ENCODE results near the gene S100PBP.

The S100PBP gene

DNA sequence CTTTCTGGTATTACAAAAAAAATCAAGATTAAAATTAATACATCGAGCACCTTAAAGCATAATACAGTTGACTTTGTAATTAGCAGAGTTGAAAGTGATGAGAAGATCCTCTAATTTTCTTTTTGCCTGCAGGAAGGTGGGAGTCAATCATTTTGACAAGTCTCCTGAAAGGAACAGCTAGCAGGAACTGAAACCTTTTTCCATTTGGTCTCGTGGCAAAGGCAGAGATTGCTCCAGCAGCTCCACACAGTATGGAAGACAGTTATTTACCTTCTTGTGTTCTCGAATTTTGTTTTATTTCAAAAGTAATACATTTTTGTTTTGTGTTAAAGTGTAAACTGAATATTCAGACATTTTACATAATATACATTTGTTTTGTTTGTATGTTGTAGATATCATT is 7.7 kb downstream of the S100PBP start:
- no peak for DNase-seq

DNA sequence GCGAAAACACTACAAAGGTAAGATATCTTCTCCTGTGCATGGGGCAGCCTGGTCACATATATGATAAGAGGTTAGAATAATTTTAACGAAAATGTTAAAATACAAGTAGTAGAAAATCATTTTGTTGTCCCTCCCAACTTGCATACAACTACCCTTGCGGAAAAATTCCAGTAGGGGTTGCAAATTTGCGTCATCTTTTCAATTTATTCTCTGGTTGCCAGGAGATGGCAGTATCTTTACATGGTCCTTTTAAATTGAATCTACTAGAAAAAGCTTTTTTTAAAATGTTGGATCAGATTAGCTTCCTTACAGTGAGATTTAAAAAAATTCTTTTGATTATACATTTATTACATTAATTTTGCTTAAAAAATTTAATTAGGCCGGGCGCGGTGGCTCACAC is 10.9 kb downstream of the S100PBP start:
- peak in 1 of 51 donors; percentile 29 for DNase-seq

DNA sequence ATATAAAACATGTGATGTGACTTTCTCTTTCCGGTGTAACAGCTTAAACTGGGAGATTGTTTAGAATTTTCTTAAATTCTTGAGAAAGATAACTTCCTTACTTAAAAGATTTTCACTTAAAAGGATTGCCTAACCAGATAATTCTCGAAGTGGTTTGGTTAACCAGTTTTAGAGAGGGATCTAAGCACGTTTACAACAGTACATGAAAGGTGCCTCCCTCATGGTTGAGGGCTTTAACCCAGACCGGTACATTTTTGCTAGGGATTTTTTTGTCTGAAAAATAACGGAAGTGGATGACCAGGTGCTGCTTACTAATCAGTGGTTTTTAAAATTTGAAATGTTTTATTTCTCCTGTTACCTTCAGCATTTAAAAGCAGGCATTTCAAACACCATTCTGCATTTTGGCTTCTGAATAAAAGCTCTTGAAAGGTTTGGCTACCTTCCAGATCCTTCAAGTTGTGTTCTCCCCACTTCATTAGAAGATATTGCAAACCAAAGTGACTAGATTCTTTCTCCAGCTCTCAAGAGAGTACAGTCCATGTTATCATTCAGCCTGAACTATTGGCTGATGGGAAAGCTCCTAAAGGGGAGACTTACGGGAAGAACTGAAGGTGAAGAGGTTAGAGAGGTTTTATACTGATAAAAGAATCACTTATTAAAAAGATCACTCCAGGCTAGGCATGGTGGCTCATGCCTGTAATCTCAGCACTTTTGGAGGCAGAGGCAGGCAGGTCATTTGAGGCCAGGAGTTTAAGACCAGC is 12.8 kb downstream of the S100PBP start:
- DNase-seq: no peak

DNA sequence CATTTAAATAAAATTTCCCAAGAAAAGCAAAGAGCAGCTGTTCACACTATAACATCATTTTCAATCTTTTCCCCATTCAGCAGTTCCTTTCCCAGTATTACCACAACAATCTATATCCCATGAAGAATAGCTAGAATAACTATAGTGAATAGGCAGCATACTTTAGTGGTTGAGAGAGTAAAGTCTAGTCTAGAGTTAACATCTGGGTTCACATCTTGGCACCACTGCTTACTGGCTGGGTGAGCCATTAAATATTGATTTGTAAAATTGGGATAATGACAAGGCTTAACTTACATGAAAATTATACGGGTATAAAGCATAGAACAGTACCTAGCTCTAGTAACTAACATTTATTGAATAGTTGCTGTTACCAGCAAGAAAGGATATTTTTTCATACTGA is 14.4 kb downstream of the S100PBP start:
- no peak for DNase-seq

DNA sequence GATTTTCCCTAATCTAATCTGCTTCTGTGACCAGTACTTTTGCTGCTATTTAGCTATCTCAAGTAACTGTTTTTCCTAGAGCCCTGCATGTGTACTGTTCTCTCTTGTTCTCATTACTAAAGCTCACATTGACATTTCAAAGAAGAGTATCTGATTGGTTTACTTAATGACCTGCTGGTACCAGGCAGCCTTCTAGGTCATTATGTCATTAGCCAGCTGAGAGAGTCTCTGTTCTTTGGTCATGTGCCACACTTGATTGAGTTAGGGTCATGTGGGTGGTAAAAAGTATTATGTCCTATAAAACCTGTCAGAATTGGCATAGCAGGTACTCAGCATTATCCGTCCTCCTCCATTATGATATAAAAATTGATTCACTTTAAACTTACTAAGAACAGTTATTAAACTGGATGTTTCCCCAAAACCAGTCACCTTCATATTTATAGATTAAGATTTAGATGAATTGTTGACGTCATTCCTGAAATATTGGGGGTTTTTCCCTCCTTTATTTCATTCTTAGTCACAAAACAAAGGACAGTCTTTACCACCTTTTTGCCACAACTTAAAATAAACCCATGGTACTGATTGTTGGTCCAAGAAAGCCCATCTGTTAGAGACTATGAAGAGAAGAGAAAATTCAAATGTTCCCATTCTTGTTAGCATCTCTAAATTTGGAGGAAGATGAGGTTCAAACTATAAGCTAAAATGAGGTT is 31.1 kb downstream of the S100PBP start:
- DNase-seq: no peak

DNA sequence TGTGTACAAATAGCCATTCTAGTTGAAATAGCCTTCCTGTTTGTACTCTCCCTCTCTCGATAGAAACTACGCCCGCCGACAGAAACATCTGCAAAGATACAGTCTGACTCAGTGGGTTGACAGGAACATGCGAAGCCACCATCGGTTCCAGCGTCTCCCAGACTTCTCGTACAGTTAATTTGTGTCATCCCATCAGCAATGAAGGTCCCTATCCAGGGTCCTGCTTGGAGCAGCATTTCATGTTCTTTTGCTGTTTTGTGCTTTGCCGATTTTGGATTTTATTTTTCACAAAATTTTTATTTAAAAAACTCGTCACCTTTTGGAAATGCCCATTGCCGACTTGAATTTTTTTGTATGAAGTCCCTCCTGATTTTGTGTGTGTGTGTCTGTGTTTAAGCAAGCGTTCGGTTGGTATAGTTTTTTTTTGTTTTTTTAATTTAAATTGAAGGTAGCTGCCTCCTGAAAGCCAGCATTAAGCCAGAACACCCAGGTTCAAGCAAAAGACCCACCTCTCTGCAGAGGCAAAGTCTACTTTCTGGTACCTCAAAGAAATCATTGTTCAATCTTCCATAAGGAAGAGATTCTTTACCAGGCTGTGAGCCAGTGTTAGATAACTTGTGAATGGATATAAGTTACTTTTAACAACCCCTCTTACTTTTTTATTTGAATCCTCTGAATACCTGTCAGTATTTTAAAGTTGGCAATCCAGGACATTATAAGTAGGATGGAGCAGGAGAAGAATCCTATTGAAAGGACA is 38.6 kb downstream of the S100PBP start:
- DNase-seq: no peak

DNA sequence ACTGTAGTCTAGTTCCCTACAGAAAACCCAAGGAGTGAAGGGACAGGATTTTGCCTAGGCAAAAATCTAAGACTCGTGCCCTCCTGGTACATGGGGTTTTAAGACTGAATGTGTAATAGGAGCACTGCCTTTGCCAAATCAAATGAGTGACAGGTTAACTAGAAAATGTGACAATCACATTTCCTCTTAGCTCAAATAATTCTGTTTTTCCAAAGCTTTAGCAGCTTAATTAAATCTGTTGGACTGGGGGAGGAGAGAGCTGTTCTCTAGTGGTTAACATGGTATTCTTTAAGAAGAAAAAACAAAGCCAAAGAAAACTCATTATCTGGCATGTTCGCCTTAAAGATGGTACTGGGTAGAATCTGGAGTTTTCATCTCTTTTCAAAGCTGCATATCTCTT is 40.7 kb downstream of the S100PBP start:
- DNase-seq: no peak

DNA sequence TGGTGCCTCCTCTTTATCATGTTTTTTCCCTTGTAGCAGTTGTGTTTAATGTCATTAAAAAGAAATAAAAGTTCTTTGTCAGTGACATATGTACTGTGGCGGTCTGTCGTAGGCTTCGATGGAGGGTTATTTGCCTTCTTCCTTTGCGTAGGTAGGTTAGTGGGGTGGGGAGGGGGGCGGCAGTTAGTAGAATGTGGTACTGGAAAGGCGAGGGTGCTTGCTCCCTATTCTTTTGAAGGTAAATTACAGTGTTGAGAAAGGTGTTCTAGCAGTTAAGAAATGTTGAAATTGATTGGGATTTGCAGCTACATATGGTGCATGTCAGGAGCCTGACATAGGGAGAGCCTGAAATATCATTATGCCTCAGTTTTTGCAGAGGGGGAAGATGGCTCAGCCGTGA is 41.3 kb downstream of the S100PBP start:
- DNase-seq: no peak

DNA sequence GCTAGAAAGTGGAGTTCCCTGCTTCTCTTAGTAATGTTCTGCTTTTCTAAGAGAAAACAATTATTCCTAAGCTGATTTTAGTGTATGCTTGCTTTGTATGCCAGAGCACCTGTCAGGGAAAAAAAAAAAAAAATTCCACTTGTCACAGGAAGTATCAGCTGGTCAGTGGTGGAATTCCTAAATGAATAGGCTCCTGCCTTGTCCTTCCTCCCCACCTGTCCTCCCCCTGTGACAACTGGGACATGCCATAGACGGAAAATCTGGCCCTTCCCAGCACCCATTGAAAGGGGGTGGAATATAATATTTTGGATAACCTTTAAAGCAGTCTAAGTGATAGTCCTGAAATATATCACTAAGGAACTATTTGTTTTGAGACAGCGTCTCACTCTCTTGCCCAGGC is 42.5 kb downstream of the S100PBP start:
- no peak for DNase-seq

DNA sequence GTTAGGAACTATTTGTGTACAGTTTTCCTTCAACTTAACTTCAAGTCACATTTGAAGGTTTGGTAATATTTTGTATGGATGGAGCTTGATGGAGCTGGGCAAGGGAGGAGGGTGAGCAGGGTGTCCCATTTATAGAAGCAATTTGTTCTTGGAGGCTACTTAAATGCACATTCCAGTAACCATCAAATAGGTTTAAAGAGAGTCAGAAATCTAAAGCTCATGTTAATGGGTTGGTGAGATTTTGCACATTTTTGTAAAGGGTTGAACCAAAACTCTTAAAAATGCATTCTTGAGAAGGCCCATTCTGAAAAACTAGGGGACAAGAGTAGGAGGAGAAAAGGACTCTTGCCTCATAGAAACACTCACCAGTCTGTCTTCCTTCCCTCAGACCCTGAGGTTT is 43.1 kb downstream of the S100PBP start:
- DNase-seq: no peak

DNA sequence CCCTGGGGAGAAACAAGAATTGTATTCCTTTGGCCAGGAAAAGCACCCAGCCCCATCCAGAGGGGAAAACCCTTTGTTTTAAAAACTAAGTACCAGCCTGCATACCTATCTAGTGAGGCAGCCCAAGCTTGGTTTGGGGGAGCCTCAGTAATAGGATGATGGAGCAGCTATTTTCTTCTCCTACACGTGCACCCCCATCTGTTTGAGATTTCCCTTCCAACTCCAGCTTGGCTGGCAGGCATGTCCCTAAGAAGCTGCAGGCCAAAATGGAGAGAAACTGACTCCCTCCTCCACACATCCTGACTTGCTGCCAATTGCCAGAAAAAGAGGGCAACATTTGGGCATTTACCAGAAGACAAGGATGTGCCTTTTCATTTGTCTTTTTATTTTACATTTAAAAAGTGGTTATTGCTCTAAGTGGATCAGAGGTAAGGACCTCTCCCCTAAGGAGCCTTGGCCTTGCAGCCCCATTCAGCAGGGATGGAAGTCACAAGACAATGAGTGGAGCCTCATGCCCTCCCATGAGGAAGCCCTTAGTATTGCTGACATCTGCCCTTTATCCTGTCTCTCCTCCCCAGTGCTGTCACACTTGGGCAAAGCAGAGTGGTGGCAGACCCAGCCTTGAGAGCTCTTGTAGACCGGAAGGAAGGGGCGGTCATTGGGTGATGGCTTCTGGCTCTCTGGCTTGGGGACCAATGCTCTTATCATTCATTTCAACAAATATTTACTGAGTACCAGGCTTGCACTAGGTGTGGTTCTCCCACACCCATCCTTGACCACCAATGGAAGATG is 44.6 kb downstream of the S100PBP start:
- DNase-seq: peak in 2 of 51 donors; percentile 12 to 25

DNA sequence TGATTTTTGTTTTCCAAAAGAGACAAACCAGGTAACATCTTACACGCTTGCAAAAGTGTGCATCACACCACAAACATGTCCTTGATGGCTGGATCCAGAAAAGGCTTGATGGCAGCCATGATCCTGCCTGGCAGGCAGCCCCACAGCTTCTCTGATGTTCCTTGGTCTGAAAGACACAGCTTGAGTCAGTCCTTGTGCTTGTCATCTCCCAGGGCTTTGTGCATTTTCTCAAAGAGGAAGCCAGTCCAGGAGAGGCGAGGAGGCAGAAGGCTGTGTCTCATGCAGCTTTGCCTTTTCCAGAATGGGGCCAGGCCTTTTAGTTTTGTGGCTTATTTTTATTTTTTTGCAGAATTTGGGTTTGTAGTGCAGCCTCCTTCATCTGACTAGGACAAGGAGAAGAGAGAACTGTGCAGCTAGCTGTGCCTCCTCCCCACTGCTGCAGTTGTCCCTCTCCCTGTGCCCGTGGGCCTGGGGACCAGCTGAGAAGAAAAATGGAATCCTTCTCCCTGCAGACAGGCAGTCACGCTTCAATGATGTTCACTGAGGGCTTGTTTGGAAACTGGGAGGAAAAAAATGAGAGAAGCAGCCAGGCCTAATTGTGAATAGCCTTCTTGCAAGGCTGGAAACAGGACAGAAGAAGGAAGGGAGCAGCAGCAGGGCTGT is 45.9 kb downstream of the S100PBP start:
- peak in 1 of 51 donors; percentile 38 for DNase-seq

DNA sequence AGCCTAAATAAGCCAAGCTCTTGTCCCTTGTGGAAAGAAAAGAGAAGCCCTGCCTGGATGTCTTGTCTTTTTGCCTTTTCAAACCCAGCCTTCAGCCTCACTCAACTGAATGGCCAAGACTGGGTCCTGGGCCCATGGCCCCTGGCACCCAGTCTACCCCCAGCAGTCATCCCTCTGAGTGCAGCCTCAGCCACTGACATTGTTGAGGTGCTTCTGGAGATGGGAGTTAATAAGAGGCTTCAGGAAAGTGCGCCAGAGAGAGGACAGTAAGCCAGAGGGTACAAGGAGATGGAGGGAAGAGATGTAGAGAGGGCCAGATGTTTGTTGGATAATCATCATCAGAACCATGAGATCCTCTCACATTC is 46.4 kb downstream of the S100PBP start:
- no peak for DNase-seq

DNA sequence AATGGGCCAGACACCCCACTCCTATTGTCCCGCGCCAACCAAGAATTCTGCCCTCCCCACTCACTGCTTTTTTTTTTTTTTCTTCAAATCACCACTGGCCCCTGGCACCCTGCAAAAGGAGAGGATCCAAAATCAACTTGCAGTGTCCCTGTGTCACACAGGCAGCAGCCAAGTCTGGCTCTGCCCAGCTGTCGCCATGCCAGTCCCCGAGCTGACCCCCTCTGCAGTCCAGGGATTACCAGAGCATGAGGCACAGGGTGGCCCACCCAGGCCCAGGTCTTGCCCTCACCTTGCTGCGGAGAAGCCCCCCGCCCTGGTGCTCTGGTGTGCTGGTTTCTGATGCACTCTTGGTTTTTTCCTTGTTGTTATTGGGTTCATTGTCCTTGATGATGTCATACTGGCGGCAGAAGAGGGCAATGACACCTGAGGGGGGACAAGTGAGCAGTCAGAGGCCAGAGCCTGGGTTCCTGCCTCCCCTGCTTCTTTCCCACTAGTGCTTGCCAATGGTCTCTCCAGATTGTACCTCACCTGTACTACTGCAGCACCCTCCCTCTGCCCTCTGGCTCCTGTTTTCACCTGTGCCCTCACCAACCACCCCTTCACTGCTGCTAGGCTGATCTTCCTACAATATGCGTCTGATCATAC is 47.0 kb downstream of the S100PBP start:
- no peak for DNase-seq

DNA sequence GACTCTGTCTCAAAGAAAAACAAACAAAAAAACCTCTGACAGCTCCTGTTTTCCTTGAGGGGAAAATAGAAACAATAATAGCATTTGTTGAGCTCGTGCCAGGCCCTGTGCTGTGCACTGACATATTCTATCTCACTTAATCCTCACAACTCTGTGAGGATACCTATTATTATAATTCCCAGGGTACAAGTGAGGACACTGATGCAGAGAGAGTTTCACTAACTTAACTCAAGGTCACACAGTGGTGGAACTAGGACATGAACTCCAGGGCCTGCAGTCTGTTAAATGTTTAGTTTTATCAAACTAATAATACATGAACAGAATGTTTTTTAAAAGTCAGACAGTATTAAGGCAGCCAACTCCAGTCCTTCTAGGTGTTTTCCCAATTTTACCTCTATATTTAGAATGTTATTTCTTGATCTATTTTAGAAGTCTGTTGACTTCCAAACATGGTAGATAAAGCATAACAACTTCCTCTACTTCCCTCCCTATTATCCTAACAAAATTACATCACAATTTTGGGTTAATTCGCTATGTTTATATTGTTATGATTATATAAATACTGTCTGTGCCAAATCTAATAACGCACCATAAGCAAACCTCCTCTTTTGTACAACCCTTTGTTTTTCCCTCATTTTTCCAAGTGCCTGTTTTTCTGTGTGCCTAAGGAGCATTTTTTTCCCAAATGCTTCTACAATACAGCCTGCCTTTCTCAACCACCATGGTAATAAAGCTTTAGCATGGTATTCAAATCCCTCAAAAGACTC is 48.4 kb downstream of the S100PBP start:
- DNase-seq: no peak

DNA sequence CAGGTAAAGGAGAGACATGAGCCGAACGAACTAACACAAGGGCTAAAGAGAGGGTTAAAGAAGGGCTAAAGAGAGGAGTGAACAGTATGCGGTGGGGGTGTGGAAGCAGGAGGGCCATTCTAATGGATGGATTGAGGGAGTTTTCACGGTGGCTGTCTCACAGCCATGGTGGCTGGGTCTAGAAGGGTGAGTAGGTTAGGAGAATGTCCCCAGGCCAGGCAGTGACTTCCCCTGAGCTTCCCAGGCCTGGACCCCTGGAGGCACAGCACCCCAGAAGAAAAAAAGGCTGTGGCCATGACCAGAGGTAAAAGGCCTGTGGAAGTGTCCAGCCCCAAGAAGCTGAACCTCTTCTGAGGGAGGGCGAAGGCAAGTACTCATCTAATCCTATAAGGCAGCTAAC is 49.7 kb downstream of the S100PBP start:
- no peak for DNase-seq

DNA sequence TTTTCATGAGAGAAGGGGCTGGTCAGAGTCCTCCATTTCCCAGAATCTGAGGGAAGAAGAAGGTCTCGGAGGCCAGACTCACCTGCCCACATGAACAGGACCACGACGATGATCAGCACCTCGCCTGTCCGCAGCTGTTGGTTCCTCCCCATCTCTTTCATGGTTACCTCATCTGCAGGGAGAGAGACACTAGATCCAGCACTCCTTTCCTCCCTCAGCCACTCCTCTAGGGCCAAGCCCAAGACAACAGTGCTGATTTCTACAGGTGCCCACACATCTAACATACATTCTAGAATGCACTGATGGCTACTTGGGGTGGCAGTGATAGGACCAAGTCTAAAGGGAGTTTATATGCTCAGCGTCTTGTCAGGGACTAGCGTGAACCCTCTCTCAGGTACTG is 50.2 kb downstream of the S100PBP start:
- DNase-seq: no peak

DNA sequence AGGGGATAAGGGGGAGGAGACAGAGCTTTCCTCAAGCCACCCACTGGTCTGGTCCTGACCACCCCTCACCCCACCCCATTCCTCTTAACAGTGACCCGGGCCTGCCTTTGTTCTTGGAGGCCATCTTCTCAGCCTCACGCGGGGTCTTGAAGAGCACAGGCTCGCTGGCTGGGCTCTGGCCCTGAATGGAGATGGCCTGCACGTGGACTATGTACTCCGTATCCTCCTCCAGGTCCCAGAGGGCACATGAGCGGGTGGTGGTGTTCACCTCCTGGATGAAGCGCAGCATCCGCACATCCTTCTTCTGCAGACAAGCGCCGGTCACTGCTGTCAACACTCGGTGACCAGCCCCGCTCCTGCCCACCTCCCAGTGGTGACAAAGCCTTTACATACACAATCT is 50.6 kb downstream of the S100PBP start:
- no peak for DNase-seq

DNA sequence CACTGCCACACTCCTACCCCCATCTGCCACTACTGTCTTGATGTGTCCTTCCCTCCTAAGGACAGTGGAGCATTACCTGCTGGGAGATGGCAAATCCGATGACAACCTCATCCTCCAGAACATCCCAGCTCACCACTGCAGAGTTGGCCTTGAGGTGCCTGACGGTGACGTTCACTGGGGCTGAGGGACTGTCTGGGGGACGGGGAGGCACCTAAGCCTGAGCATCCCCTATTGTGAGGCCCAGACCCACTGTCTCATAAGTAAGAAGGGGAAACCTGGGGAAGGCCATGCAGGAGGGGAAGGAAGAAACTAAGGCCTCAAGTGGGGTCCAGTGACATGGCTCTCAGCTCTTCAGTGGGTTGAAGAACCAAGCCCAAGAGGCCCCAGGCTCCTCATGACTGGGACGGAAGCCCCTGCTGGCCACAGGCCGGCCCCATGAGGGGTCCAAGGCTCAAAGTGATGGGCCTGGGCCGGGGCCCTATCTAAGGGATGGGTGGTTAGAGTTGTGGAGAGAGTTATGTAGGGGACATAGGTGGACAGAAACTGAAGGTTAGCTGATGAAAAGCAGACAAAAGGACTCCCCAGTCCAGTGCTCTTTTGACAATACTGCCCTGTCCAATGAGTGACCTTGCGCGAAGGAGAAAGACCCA is 51.5 kb downstream of the S100PBP start:
- DNase-seq: no peak
